Fibroblast of skin of left biceps (primary cell): ENCODE measurements around the gene ADAM17.
A peak's percentile ranks its signal among the peaks of the same experiment; 100 is the strongest.
"Not testable (repeated sequence)": the region's sequence is repeated elsewhere in the genome, so short reads cannot be mapped to it uniquely, and the experiment has no call there.

ENCODE experiments used
- DNase-seq, 2 experiments: peaks; one replicate each; pipeline ENCODE4 v3.0.0-alpha.2; 2013; ENCODE audit warnings: low read depth in 2 of 2

The ADAM17 gene

GRCh38 chr2:9555297-9556120 is at the start of gene ADAM17:
ADAM17 (minus strand) TSS chr2:9555830; CDS start chr2:9555605, 225 bp downstream.
- DNase-seq, result peak; percentile 86 to 87

- DNase-seq, result no peak
Measured at GRCh38 chr2:9602412-9602811, 46.8 kb upstream of the ADAM17 start.

GRCh38 chr2:9601397-9601796 is 45.8 kb upstream of the ADAM17 start:
- DNase-seq, result no peak

- no peak for DNase-seq
Measured at GRCh38 chr2:9599430-9599829, 43.8 kb upstream of the ADAM17 start.

GRCh38 chr2:9596621-9597311 is 41.1 kb upstream of the ADAM17 start:
- DNase-seq, result no peak

- DNase-seq, result no peak
Measured at GRCh38 chr2:9595746-9596145, 40.1 kb upstream of the ADAM17 start.

- DNase-seq, result not testable (repeated sequence)
Measured at GRCh38 chr2:9595256-9595655, 39.6 kb upstream of the ADAM17 start.

- DNase-seq, result peak; percentile 33 to 38
Measured at GRCh38 chr2:9594366-9595054, 38.9 kb upstream of the ADAM17 start.

- no peak for DNase-seq
Measured at GRCh38 chr2:9593925-9594324, 38.3 kb upstream of the ADAM17 start.

GRCh38 chr2:9592699-9593098 is 37.1 kb upstream of the ADAM17 start:
- DNase-seq, result no peak

GRCh38 chr2:9590641-9591040 is 35.0 kb upstream of the ADAM17 start:
- no peak for DNase-seq

- DNase-seq, result no peak
Measured at GRCh38 chr2:9586465-9586864, 30.8 kb upstream of the ADAM17 start.

GRCh38 chr2:9585486-9585885 is 29.9 kb upstream of the ADAM17 start:
- DNase-seq, result no peak

- not testable (repeated sequence) for DNase-seq
Measured at GRCh38 chr2:9584902-9585301, 29.3 kb upstream of the ADAM17 start.

GRCh38 chr2:9582624-9583023 is 27.0 kb upstream of the ADAM17 start:
- DNase-seq, result no peak

- DNase-seq, result no peak
Measured at GRCh38 chr2:9578467-9579235, 23.0 kb upstream of the ADAM17 start.

GRCh38 chr2:9574331-9574730 is 18.7 kb upstream of the ADAM17 start:
- DNase-seq, result no peak

- DNase-seq, result no peak
Measured at GRCh38 chr2:9573840-9574239, 18.2 kb upstream of the ADAM17 start.

- no peak for DNase-seq
Measured at GRCh38 chr2:9573013-9573720, 17.5 kb upstream of the ADAM17 start.

- no peak for DNase-seq
Measured at GRCh38 chr2:9570182-9571060, 14.8 kb upstream of the ADAM17 start.
